HEK293T (cell line): ENCODE data around the gene HARBI1.

Experiments used
- BHLHE40 ChIP-seq: fragments of 450-650 bp; IDR thresholded peaks from 2 replicates; pipeline ENCODE4 v1.6.1; 2016; ENCODE audit warnings: mild to moderate bottlenecking, moderate library complexity, borderline replicate concordance
- FOXK2 ChIP-seq: fragments of 450-650 bp; IDR thresholded peaks from 2 replicates; pipeline ENCODE4 v1.6.1; 2016; ENCODE audit warnings: mild to moderate bottlenecking
- FOXM1 ChIP-seq: fragments of 450-650 bp; IDR thresholded peaks from 2 replicates; pipeline ENCODE4 v1.6.1; 2017; ENCODE audit warnings: mild to moderate bottlenecking, borderline replicate concordance
- LEF1 ChIP-seq: fragments of 450-650 bp; IDR thresholded peaks from 2 replicates; pipeline ENCODE4 v1.6.1; 2017; ENCODE audit warnings: mild to moderate bottlenecking, borderline replicate concordance
- TF ChIP-seq, protein P1 (sequence below): fragments of 450-650 bp; IDR thresholded peaks from 2 replicates; pipeline ENCODE4 v1.6.1; 2016

- TF ChIP-seq LEF1: no peak
- TF ChIP-seq BHLHE40: no peak
- no peak for TF ChIP-seq FOXK2
- no peak for TF ChIP-seq FOXM1
- TF ChIP-seq, protein P1, sequence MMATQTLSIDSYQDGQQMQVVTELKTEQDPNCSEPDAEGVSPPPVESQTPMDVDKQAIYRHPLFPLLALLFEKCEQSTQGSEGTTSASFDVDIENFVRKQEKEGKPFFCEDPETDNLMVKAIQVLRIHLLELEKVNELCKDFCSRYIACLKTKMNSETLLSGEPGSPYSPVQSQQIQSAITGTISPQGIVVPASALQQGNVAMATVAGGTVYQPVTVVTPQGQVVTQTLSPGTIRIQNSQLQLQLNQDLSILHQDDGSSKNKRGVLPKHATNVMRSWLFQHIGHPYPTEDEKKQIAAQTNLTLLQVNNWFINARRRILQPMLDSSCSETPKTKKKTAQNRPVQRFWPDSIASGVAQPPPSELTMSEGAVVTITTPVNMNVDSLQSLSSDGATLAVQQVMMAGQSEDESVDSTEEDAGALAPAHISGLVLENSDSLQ: no peak
Observed at GRCh38 chr11:46639197-46639839, 22.3 kb upstream of the HARBI1 start.
